Karpas-422 (cell line): ENCODE measurements around the gene ALDH7A1. TPM values are rescaled to one million over a fixed set of nuclear protein-coding genes. Genes with fewer than 3 reads are reported as not detected.

ENCODE experiments used
- DNase-seq: peaks from one replicate; pipeline ENCODE4 v3.0.0-alpha.2; 2015
- H2AFZ ChIP-seq: fragments of 200-600 bp; sonication (generic); 2 replicates; pipeline ENCODE4 v1.6.1; 2014; ENCODE audit warnings: antibody characterized with exemption, low read length, mixed read lengths
- H3K27ac ChIP-seq: fragments of 200-600 bp; sonication (generic); 2 replicates; pipeline ENCODE4 v1.5.1; 2014; ENCODE audit warnings: mild to moderate bottlenecking, low read length, moderate library complexity
- H3K27me3 ChIP-seq: fragments of 200-600 bp; sonication (generic); 2 replicates; pipeline ENCODE4 v1.6.1; 2014; ENCODE audit warnings: low read length, mixed read lengths
- H3K36me3 ChIP-seq: fragments of 200-600 bp; sonication (generic); 2 replicates; pipeline ENCODE4 v1.6.1; 2014; ENCODE audit warnings: low read length, mixed read lengths; ENCODE audit not compliant: insufficient read depth
- H3K4me1 ChIP-seq: fragments of 200-600 bp; sonication (generic); 2 replicates; pipeline ENCODE4 v1.6.1; 2014; ENCODE audit warnings: mild to moderate bottlenecking, low read length, mixed read lengths
- H3K4me2 ChIP-seq: fragments of 200-600 bp; sonication (generic); 2 replicates; pipeline ENCODE4 v1.6.1; 2014; ENCODE audit warnings: low read length, low read depth, mild to moderate bottlenecking; ENCODE audit not compliant: poor library complexity, severe bottlenecking
- H3K4me3 ChIP-seq: fragments of 200-600 bp; sonication (generic); 2 replicates; pipeline ENCODE4 v1.5.1; 2014; ENCODE audit warnings: mild to moderate bottlenecking, antibody characterized with exemption, low read length, mixed read lengths
- H3K79me2 ChIP-seq: fragments of 200-600 bp; sonication (generic); 2 replicates; pipeline ENCODE4 v1.6.1; 2014; ENCODE audit warnings: mild to moderate bottlenecking, low read length, mixed read lengths
- H3K9ac ChIP-seq: fragments of 200-600 bp; sonication (generic); 2 replicates; pipeline ENCODE4 v1.6.0; 2014; ENCODE audit warnings: low read length
- H3K9me2 ChIP-seq: fragments of 200-600 bp; sonication (generic), shearing (Covaris generic); replicated peaks from 2 replicates; pipeline ENCODE4 v1.6.0; 2014; ENCODE audit warnings: mild to moderate bottlenecking, low read length, moderate library complexity; ENCODE audit not compliant: insufficient read depth
- H3K9me3 ChIP-seq: fragments of 300-700, 200-600 bp; sonication (generic); 2 replicates; pipeline ENCODE4 v1.6.1; 2014; ENCODE audit warnings: low read length, mixed read lengths
- H4K20me1 ChIP-seq: fragments of 200-600 bp; sonication (generic); 2 replicates; pipeline ENCODE4 v1.6.1; 2014; ENCODE audit warnings: mild to moderate bottlenecking, antibody characterized with exemption, low read length, low read depth; ENCODE audit not compliant: insufficient read depth
- total RNA-seq: library from RNA; depleted of rRNA; stranded (reverse); fragments of >200 nt; shearing (Covaris generic); gene quantifications from 2 replicates; pipeline ENCODE4 v1.2.3, GENCODE V29; 2014; ENCODE audit warnings: low replicate concordance

The ALDH7A1 gene
- total RNA-seq, 1 experiment from 2014 or later, result not detected

DNA sequence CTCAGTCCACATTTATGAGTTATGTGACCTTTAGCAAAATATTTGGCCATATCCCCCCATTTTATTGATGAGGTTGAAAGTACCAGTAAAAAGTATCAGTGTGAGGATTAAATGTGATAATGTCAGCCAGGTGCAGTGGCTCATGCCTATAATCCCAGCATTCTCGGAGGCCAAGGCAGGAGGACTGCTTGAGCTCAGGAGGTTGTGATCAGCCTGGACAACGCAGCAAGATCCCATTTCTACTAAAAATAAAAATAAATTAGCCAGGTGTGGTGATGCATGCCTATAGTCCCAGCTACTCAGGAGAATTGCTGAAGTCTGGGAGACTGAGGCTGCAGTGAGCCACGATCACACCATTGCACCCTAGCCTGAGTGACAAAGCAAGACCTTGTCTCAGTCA, 100.6 kb downstream of the ALDH7A1 start:
- no peak overlapping the region for H3K4me3 ChIP-seq
- no peaks in the 10 kb centered on the region for H4K20me1 ChIP-seq
- H3K4me1 ChIP-seq, result no peaks in the 10 kb centered on the region
- no peaks in the 10 kb centered on the region for H3K36me3 ChIP-seq
- no peak overlapping the region for H3K9ac ChIP-seq
- H3K79me2 ChIP-seq, result no peaks in the 10 kb centered on the region
- no peak for DNase-seq
- no peaks in the 10 kb centered on the region for H3K27me3 ChIP-seq
- H2AFZ ChIP-seq, result no peak overlapping the region
- H3K9me2 ChIP-seq, result no peaks in the 10 kb centered on the region
- no peaks in the 10 kb centered on the region for H3K9me3 ChIP-seq
- no peak overlapping the region for H3K27ac ChIP-seq
- no peak overlapping the region for H3K4me2 ChIP-seq

DNA sequence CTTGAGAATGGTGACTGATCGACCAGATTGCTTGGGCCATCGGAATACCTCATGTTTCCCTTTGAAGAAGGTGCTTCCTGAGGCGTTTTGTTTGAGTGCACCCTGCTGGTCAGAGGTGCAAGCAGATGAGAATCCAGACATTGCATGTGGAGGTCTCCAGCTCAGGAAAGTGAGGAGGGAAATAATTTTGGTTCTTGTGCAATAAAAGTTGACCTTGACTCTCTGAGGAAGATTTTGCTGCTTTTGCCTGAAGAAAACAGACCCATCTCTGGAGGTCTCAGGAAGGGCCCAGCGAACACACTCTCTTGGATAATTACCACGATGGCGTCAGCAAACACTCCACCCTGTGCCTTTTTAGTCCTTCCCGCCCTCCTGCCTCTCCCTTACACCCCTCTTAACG, 102.1 kb downstream of the ALDH7A1 start:
- Histone ChIP-seq H3K4me1 (no peaks in the 10 kb centered on the region), H3K27ac (no peak overlapping the region), H3K79me2 (no peaks in the 10 kb centered on the region), H3K4me3 (no peak overlapping the region), H3K4me2 (no peak overlapping the region), H3K9me3 (no peaks in the 10 kb centered on the region), H3K9ac (no peak overlapping the region), H4K20me1 (no peaks in the 10 kb centered on the region), H3K27me3 (no peaks in the 10 kb centered on the region), H3K9me2 (no peaks in the 10 kb centered on the region), H2AFZ (no peak overlapping the region), H3K36me3 (no peaks in the 10 kb centered on the region)
- DNase-seq, result no peak

DNA sequence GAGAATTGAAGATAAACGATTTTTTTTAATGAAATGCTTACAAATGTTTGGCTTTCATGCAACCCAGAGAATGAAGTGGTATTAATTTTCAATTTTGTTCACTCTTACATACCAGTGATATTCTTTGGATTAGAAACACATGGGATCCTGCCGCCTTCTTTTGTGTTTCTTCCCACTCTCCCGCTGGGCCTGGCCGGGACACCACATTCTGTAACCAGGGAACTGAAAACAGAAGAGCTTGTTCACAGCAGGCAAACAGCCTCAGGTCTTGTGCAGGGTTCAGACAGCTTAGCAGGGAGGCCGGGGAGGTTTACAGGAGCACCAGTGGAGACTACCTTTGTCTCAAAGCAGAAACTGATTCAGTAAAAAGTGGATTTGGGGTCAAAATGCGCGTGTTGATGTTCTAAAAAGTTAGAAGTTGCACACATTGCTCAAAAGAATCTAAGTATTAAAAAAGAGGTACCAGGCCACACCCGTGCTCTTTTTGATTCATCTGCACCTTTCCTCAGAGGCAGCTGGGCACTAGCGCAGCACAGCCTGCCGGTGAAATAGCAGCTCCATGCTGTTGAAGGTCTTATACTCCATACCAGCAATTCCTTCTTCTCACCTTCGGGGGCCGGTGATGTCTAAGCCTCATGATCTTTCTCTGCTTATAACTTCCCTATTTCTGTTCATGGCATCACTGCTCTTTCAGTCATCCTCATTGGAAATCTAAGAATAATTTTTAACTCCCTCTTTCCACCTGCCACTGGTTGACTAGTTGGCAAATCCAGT, 104.7 kb downstream of the ALDH7A1 start:
- H3K27ac ChIP-seq, result no peak overlapping the region
- H3K4me3 ChIP-seq, result no peak overlapping the region
- H3K9me3 ChIP-seq, result no peaks in the 10 kb centered on the region
- H3K79me2 ChIP-seq, result no peaks in the 10 kb centered on the region
- no peaks in the 10 kb centered on the region for H3K9me2 ChIP-seq
- H3K4me2 ChIP-seq, result no peak overlapping the region
- H4K20me1 ChIP-seq, result no peaks in the 10 kb centered on the region
- no peak overlapping the region for H3K9ac ChIP-seq
- DNase-seq, result no peak
- no peaks in the 10 kb centered on the region for H3K4me1 ChIP-seq
- H3K36me3 ChIP-seq, result peaks cover 6% of the 10 kb centered on the region; the same call in 1 of the 2 replicates
- no peak overlapping the region for H2AFZ ChIP-seq
- no peaks in the 10 kb centered on the region for H3K27me3 ChIP-seq

GRCh38 chr5:126488443-126489065, 106.5 kb downstream of the ALDH7A1 start:
- Histone ChIP-seq H3K4me1 (no peaks in the 10 kb centered on the region), H3K4me3 (no peak overlapping the region), H3K9ac (no peak overlapping the region), H3K79me2 (no peaks in the 10 kb centered on the region), H3K27ac (no peak overlapping the region), H2AFZ (no peak overlapping the region), H3K27me3 (no peaks in the 10 kb centered on the region), H3K9me2 (no peaks in the 10 kb centered on the region), H3K4me2 (no peak overlapping the region), H4K20me1 (no peaks in the 10 kb centered on the region), H3K36me3 (peaks cover 6% of the 10 kb centered on the region; the same call in 1 of the 2 replicates), H3K9me3 (no peaks in the 10 kb centered on the region)
- no peak for DNase-seq

DNA sequence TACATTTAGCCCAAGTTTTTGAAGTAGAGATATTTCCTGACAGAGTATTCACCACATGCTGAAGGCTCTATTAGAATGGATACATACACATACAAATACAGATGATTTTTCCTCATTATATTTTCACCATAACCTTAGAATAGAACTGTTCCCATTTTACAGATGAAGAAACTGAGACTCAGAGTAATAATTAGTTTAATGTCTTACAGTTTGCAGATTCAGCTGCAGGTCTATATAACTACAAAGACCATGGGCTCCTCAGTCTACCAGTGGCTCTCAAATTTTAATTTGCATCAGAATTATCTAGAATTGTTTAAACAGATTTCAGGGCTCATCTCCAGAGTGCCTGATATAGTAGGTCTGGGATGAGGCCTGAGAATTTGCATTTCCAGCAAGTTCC, 107.4 kb downstream of the ALDH7A1 start:
- Histone ChIP-seq H3K4me2 (no peak overlapping the region), H2AFZ (no peak overlapping the region), H3K27me3 (no peaks in the 10 kb centered on the region), H4K20me1 (no peaks in the 10 kb centered on the region), H3K4me1 (peaks cover under 1% of the 10 kb centered on the region; the same call in 1 of the 2 replicates), H3K9me3 (no peaks in the 10 kb centered on the region), H3K9ac (no peak overlapping the region), H3K27ac (no peak overlapping the region), H3K79me2 (no peaks in the 10 kb centered on the region), H3K36me3 (peaks cover 6% of the 10 kb centered on the region; the same call in 1 of the 2 replicates), H3K9me2 (no peaks in the 10 kb centered on the region), H3K4me3 (no peak overlapping the region)
- DNase-seq, result no peak

DNA sequence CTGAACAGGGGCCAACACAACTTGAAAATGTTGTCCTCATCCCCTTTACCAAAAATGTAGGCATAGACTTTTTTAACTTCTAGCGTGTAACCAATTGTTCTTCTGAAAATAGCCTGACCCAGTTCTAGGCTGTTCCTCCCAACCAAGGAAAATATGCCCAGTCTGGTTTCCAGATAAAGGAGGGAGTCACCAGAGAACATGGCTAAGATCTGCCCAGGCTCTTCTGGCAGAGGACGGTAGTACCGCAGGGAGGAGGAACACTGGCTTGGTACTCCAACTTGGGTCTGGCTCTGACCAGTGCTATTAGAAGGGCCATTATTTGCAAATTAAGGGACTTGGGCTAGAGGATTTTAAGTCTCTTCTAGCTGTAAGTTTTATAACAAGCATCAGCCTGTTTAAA, 108.7 kb downstream of the ALDH7A1 start:
- H3K36me3 ChIP-seq, result peaks cover 6% of the 10 kb centered on the region; the same call in 1 of the 2 replicates

DNA sequence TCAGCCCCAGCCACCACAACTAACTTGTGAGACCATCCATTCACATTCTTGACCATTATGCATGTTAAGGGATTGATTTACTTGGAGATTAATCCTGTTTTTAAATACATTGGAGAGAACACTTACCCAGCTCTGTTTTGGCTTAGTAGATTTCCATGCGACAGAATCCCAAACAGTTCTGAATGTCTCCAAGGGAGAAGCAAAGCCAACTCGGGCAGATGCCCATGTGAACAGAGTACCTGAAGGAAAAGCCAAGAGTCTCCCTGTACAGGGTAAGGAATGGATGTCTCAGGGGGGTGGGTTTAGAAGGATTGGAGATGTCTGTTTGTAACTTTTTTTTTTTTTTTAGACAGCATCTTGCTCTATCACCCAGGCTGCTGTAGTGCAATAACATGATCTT, 110.8 kb downstream of the ALDH7A1 start:
- DNase-seq, result no peak

More for the DNA sequence above, 108.7 kb downstream of the ALDH7A1 start:
- no peak overlapping the region for H3K4me3 ChIP-seq
- H2AFZ ChIP-seq, result no peak overlapping the region
- H3K27me3 ChIP-seq, result no peaks in the 10 kb centered on the region
- peaks cover 3% of the 10 kb centered on the region; the same call in 1 of the 2 replicates for H3K4me1 ChIP-seq
- no peak overlapping the region for H3K9ac ChIP-seq
- no peaks in the 10 kb centered on the region for H4K20me1 ChIP-seq
- no peak overlapping the region for H3K4me2 ChIP-seq
- DNase-seq, result no peak
- no peak overlapping the region for H3K27ac ChIP-seq
- H3K9me3 ChIP-seq, result no peaks in the 10 kb centered on the region
- no peaks in the 10 kb centered on the region for H3K9me2 ChIP-seq
- no peaks in the 10 kb centered on the region for H3K79me2 ChIP-seq

GRCh38 chr5:126483156-126483555, 111.9 kb downstream of the ALDH7A1 start:
- no peak overlapping the region for H2AFZ ChIP-seq
- no peaks in the 10 kb centered on the region for H3K9me3 ChIP-seq
- H3K79me2 ChIP-seq, result no peaks in the 10 kb centered on the region
- no peak overlapping the region for H3K9ac ChIP-seq
- H3K27ac ChIP-seq, result no peak overlapping the region
- H3K9me2 ChIP-seq, result no peaks in the 10 kb centered on the region
- H3K27me3 ChIP-seq, result no peaks in the 10 kb centered on the region
- DNase-seq, result no peak
- H4K20me1 ChIP-seq, result no peaks in the 10 kb centered on the region
- no peak overlapping the region for H3K4me3 ChIP-seq
- peaks cover 6% of the 10 kb centered on the region; the same call in 1 of the 2 replicates for H3K36me3 ChIP-seq
- H3K4me1 ChIP-seq, result peaks cover 3% of the 10 kb centered on the region; the same call in 1 of the 2 replicates
- no peak overlapping the region for H3K4me2 ChIP-seq

More for the DNA sequence above, 110.8 kb downstream of the ALDH7A1 start:
- H3K4me3 ChIP-seq, result no peak overlapping the region
- H3K79me2 ChIP-seq, result no peaks in the 10 kb centered on the region
- no peak overlapping the region for H3K27ac ChIP-seq
- H3K4me2 ChIP-seq, result no peak overlapping the region
- no peaks in the 10 kb centered on the region for H4K20me1 ChIP-seq
- no peaks in the 10 kb centered on the region for H3K9me3 ChIP-seq
- H2AFZ ChIP-seq, result no peak overlapping the region
- H3K9ac ChIP-seq, result no peak overlapping the region
- peaks cover 3% of the 10 kb centered on the region; the same call in 1 of the 2 replicates for H3K4me1 ChIP-seq
- H3K36me3 ChIP-seq, result peaks cover 6% of the 10 kb centered on the region; the same call in 1 of the 2 replicates
- no peaks in the 10 kb centered on the region for H3K9me2 ChIP-seq
- no peaks in the 10 kb centered on the region for H3K27me3 ChIP-seq
